Ureter (tissue), 1 donor: ENCODE results near the gene BNIP5. TPM values are rescaled to one million over a fixed set of nuclear protein-coding genes. Genes with fewer than 3 reads are reported as not detected.

Experiments used
- DNase-seq: peaks from one replicate; pipeline ENCODE4 v3.0.0-alpha.2; 2020; ENCODE audit warnings: low spot score
- total RNA-seq: library from RNA; stranded (reverse); gene quantifications from one replicate; pipeline ENCODE4 v1.2.4, GENCODE V29; 2023
- donor health status: DM: yes; HTN: yes; CAD: no.

Gene BNIP5
- total RNA-seq, 1 donor from 2014 or later: not detected

GRCh38 chr6:36296240-36296639 lies 40.4 kb downstream of the BNIP5 start:
- no peak for DNase-seq

GRCh38 chr6:36292170-36292569 lies 44.5 kb downstream of the BNIP5 start:
- DNase-seq: no peak

GRCh38 chr6:36290668-36291620 lies 45.7 kb downstream of the BNIP5 start:
- DNase-seq: no peak

- no peak for DNase-seq
These were observed 47.3 kb downstream of the BNIP5 start for GRCh38 chr6:36289281-36289878.

GRCh38 chr6:36286858-36287257 lies 49.8 kb downstream of the BNIP5 start:
- no peak for DNase-seq

- no peak for DNase-seq
These were observed 50.9 kb downstream of the BNIP5 start for GRCh38 chr6:36285797-36286196.

- DNase-seq: no peak
These were observed 51.5 kb downstream of the BNIP5 start for GRCh38 chr6:36285187-36285671.

GRCh38 chr6:36284359-36284758 lies 52.3 kb downstream of the BNIP5 start:
- no peak for DNase-seq

GRCh38 chr6:36283608-36284007 lies 53.1 kb downstream of the BNIP5 start:
- DNase-seq: no peak

GRCh38 chr6:36280983-36281382 lies 55.7 kb downstream of the BNIP5 start:
- DNase-seq: no peak

- DNase-seq: no peak
These were observed 56.2 kb downstream of the BNIP5 start for GRCh38 chr6:36280467-36280866.

- DNase-seq: no peak
These were observed 58.7 kb downstream of the BNIP5 start for GRCh38 chr6:36277946-36278470.

- no peak for DNase-seq
These were observed 59.8 kb downstream of the BNIP5 start for GRCh38 chr6:36276581-36277536.

GRCh38 chr6:36273802-36274514 lies 62.7 kb downstream of the BNIP5 start:
- DNase-seq: no peak

- no peak for DNase-seq
These were observed 63.6 kb downstream of the BNIP5 start for GRCh38 chr6:36273067-36273466.

GRCh38 chr6:36272234-36272633 lies 64.5 kb downstream of the BNIP5 start:
- no peak for DNase-seq

- DNase-seq: peak; percentile 62
These were observed 66.6 kb downstream of the BNIP5 start, which contains the start of gene PNPLA1 for GRCh38 chr6:36269834-36270705. Gene PNPLA1 (plus strand): TSS chr6:36270060. CDS start chr6:36270460, 400 bp downstream.

GRCh38 chr6:36268478-36269275 lies 68.0 kb downstream of the BNIP5 start:
- no peak for DNase-seq
